HG03103 (cell line): ENCODE measurements around the gene PIGN.
"Not testable (repeated sequence)": the region's sequence is repeated elsewhere in the genome, so short reads cannot be mapped to it uniquely, and the experiment has no call there.

Experiments used
- ATAC-seq: cut with Tn5 transposase; IDR thresholded peaks from one replicate; pipeline ENCODE4 v1.9.1; 2021; ENCODE audit warnings: low read depth; ENCODE audit not compliant: unreplicated experiment

Gene PIGN

GRCh38 chr18:62183578-62184195 lies 3.2 kb downstream of the PIGN start:
- no peak for ATAC-seq

GRCh38 chr18:62182220-62182619 lies 4.6 kb downstream of the PIGN start:
- no peak for ATAC-seq

DNA sequence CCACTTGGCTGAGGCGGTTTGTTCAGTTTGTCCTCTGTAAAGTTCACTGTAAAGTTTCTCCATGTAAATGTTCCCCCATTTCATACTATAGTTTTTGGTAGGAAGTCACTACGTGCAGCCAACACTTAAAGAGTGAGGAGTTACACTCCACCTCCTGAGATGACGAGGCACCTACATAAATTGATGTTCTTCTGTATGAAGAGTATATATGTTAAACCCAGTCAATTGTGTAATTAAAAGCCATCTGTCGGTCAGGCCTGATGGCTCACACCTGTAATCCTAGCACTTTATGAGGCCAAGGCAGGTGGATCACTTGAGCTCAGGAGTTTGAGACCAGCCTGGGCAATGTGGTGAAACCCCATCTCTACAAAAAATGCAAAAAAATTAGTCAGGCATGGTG lies 7.6 kb downstream of the PIGN start:
- no peak for ATAC-seq

DNA sequence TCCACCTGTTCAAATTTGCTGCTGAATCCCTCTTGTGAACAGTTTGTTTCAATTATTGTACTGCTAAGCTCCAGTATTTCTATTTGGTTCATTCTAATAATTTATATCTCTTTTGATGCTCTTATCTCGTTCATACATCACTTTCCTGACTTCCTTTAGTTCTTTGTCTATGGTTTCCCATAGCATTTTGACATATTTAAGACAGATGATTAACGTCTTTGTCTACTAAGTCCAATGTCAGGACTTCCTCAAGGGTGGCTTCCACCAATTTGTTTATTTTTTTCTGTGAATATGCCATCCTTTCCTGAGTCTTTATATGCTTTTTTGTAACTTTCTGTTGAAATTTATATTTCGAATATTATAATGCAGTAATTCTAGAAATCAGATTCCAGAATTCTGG lies 9.6 kb downstream of the PIGN start:
- no peak for ATAC-seq

DNA sequence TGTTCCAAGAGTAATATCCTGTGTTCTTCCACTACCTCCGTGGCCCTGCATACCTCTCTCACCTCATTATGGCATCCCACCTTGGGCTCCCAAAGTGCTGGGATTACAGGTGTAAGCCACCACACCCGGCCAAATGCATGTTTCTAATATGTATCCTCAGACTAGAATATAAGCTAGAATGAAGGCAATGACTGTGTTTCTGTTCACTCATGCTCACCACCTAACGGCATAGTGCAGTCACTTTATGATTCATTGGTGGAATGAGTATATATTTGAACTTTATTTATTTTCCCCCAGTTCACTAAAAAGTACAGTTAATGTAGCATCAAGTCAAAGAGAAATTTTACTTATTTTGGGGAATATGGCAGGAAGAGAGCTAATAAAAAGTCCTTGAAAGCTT lies 11.3 kb downstream of the PIGN start:
- ATAC-seq: no peak

- no peak for ATAC-seq
These were observed 14.6 kb downstream of the PIGN start for GRCh38 chr18:62172298-62172697.

DNA sequence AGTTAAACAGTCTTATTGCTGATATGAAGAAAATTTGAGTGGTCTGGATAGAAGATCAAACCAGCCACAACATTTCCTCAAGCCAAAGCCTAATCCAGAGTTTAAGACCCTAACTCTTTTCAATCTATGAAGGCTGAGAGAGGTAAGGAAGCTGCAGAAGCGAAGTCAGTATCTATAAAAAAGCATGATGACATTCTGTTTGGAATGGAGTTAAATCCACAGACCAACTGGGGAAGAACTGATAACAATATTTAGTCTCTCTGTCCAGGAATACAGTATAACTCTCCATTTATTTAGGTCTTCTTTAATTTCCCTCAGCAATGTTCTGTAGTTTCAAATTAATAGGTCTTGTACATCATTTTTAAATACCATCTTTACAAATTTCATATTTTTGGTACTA lies 16.0 kb downstream of the PIGN start:
- no peak for ATAC-seq

DNA sequence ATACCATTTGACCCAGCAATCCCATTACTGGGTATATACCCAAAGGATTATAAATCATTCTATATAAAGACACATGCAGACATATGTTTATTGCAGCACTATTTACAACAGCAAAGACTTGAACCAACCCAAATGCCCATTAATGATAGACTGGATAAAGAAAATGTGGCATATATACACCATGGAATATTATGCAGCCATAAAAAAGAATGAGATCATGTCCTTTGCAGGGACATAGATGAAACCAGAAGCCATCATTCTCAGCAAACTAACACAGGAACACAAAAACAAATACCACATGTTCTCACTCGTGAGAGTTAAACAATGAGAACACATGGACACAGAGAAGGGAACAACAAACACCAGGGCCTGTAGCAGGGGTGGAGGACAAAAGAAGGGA lies 20.3 kb downstream of the PIGN start:
- not testable (repeated sequence) for ATAC-seq

GRCh38 chr18:62165583-62165982 lies 21.3 kb downstream of the PIGN start:
- ATAC-seq: no peak

DNA sequence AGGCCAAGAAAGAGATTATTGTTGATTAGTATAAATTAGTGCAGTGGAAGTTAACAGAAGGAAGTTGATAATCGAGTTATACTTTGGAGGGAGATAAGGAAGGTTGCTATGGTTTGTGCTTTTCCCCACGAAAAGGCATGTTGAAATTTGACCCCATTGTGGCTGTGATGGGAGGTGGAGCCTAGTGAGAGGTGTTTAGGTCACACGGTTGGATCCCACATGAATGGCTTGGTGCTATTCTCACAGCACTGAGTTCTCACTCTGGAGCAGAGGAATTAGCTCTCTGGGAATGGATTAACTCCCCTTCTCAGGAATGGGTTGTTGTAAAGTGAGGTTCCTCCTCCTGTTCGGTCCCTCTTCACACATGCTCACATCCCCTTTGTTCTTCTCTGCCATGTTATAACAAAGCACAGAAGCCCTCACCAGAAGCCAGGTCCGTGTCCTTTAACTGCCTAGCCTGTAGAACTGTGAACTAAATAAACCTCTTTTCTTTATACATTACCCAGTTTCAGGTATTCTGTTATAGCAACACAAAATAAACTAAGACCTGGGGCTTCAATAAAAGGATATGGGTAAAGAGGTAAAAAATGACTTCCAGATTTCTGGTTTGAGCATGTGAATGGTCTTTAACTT lies 21.9 kb downstream of the PIGN start:
- no peak for ATAC-seq

- no peak for ATAC-seq
These were observed 22.5 kb downstream of the PIGN start for GRCh38 chr18:62164310-62164709.

DNA sequence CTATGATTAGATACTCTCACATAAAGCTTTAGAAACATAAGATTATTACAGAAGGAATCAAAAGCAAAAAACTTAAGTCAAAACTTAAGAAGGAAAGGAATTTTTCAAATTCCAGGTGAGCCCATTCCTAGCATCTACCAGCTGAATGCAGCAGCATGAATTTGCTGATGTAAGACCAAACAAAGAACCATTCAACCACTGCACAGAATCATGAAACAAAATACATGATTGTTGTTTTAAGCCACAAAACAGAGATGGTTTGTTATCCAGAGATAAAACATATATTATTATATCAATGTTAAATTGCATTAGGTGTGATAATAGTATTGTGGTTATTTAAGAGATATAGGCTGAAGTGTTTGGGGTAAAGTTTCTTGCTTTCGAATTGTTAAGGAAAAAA lies 29.0 kb downstream of the PIGN start:
- ATAC-seq: no peak

- no peak for ATAC-seq
These were observed 34.0 kb downstream of the PIGN start for GRCh38 chr18:62152844-62153243.

DNA sequence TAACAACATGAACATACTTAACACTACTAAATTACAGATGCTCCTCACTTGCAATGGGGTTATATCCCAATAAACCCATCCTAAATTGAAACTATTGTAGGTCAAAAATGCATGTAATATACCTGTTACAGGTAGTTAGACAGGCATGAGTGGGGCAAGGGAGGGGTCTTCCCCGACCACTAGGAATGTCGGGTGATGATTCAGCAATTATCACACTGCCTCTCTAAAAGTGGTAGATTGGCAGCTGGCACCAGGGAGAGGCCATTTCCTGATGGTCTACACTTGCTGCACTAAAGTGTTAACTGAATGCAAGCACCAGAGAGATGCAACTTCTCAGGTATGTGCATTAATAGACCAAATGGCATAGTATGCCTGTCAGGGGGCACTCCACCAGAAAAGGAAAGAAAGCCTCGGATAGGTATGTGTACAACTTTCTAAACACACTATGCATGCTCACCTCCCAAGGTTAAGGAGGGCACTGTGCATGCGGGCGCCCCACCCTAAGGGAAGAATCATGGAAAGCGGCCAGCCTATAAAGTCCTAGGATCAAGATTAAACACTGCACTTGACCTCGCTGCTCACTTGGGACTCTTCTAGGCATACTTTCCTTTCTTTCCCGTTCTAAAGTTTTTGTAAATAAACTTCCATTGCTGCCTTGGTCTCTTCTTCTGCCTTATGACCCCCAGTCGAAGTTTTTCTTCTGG lies 35.6 kb downstream of the PIGN start:
- ATAC-seq: no peak

GRCh38 chr18:62144338-62144737 lies 42.5 kb downstream of the PIGN start:
- ATAC-seq: no peak

- ATAC-seq: no peak
These were observed 46.6 kb downstream of the PIGN start for GRCh38 chr18:62140259-62140658.

DNA sequence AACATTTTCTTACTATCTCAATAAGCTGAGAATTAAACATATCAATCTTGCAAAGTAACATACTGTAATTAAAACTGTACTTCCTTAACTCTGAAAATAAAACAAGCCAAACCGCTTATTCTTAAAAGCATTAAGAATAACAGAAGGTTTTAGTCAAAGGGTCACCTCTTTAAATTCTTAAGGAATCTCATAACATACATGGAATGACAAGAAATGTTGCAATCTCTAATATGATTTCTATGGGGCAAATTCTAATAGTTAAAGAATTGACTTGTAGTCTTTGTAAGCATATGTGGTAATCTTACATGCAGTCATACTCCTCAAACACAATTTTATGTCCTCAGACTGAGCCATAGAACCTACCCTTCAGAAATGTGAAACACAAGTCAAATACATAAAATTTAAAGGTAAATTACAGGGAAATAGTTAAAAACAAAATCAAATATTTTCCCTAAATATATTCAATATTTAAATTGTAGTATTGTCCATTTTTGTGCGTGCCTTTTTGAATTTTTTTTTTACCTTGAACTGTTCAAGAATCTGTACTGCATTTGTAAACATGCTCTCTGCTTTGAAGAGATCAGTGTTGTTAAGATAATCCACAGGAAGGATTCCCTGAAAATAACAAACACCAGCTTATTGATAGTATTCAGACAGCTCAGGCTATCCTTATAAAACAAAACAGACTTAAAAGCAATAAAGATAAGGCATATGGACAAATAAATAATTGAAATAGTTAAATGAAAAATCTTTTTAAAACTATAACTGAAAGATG lies 48.2 kb downstream of the PIGN start:
- no peak for ATAC-seq

DNA sequence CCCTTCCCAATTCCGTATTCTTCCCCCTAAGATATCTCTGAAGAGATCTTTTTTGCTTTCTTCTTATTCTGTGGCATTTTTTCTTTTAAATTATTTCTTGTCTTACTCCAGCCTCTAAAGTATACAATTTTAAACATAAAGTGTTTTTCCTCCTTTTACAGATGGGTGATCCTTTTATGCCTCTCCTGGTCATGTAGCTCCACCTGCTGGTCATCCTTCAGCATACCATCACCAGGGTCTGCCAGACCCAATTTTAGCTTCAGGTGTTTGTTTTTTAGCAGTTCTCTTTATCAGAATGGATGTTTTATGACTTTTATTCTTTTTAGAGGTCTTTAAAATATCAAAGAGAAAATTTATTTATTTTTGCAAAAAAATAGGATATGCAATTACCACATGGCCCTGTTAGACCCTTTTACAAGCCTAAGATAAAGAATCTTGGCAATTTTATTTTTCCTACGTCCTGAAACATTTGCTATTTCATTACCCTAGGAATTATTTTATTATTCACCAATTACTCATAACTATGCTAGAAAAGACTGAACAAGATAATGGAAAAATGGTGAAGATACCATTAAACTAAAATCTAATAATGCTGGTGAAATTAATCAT lies 55.5 kb downstream of the PIGN start:
- peak; percentile 61 for ATAC-seq

GRCh38 chr18:62128157-62128556 lies 58.7 kb downstream of the PIGN start:
- ATAC-seq: no peak

DNA sequence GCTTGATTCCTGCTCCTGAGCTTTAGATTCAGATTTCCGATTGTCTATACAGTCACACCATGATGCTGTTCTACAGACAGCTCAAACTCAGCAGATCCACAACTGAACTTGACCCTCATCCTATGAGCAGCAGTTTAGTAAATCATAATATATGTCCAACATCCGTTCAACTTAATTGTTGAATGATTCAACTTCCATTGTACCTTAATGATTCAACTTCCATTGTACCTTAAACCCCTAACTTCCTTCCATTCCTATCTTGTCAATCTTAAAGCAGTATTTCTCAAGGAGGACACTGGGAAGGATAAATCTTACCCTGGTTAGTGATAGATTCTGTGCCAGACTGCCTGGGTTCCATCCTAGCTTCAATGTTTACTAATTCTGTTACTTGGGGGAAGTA lies 60.1 kb downstream of the PIGN start:
- no peak for ATAC-seq

GRCh38 chr18:62125702-62126101 lies 61.2 kb downstream of the PIGN start:
- ATAC-seq: no peak
